OCI-LY1 (cell line): ENCODE data around the gene IL4R.

Experiments used
- H2AFZ ChIP-seq: fragments of 200-600 bp; sonication (generic), shearing (Covaris generic); 2 replicates; pipeline ENCODE4 v1.6.0; 2014; ENCODE audit warnings: antibody characterized with exemption, mild to moderate bottlenecking, low read length
- H3F3A ChIP-seq: fragments of 200-600 bp; sonication (generic), shearing (Covaris generic); 2 replicates; pipeline ENCODE4 v1.6.0; 2014; ENCODE audit warnings: mild to moderate bottlenecking, antibody characterized with exemption, low read length, moderate library complexity; ENCODE audit not compliant: insufficient read depth
- H3K27ac ChIP-seq: fragments of 200-600 bp; sonication (generic); 2 replicates; pipeline ENCODE4 v1.5.1; 2014; ENCODE audit warnings: low read length, mixed run types, mild to moderate bottlenecking, low read depth; ENCODE audit not compliant: poor library complexity, severe bottlenecking
- H3K27me3 ChIP-seq: fragments of 200-600 bp; sonication (generic); 2 replicates; pipeline ENCODE4 v1.6.0; 2014; ENCODE audit warnings: antibody characterized with exemption, mild to moderate bottlenecking, low read length, moderate library complexity; ENCODE audit not compliant: insufficient read depth
- H3K36me3 ChIP-seq: fragments of 200-600 bp; sonication (generic); 2 replicates; pipeline ENCODE4 v1.6.1; 2014; ENCODE audit warnings: mild to moderate bottlenecking, antibody characterized with exemption, low read length, moderate library complexity, mixed read lengths; ENCODE audit not compliant: insufficient read depth
- H3K4me1 ChIP-seq: fragments of 200-600 bp; sonication (generic); 2 replicates; pipeline ENCODE4 v1.5.1; 2014; ENCODE audit warnings: mild to moderate bottlenecking, low read length, moderate library complexity; ENCODE audit not compliant: insufficient read depth, severe bottlenecking
- H3K4me2 ChIP-seq: fragments of 200-600 bp; sonication (generic), shearing (Covaris generic); 2 replicates; pipeline ENCODE4 v1.6.1; 2014; ENCODE audit warnings: low read length
- H3K4me3 ChIP-seq: fragments of 200-600 bp; sonication (generic); 2 replicates; pipeline ENCODE4 v1.5.1; 2014; ENCODE audit warnings: low read length, low read depth, mild to moderate bottlenecking, mixed read lengths; ENCODE audit not compliant: poor library complexity, severe bottlenecking
- H3K79me2 ChIP-seq: fragments of 200-600 bp; shearing (Covaris generic); 2 replicates; pipeline ENCODE4 v1.6.1; 2016; ENCODE audit warnings: mixed run types, low read length, mixed read lengths; ENCODE audit not compliant: insufficient read depth
- H3K9ac ChIP-seq: fragments of 200-600 bp; sonication (generic), shearing (Covaris generic); 2 replicates; pipeline ENCODE4 v1.6.1; 2014; ENCODE audit warnings: mild to moderate bottlenecking, low read length, mixed read lengths
- H3K9me2 ChIP-seq: fragments of 200-600 bp; sonication (generic), shearing (Covaris generic); 2 replicates; pipeline ENCODE4 v1.6.1; 2014; ENCODE audit warnings: low read depth, mild to moderate bottlenecking, low read length, mixed read lengths
- H3K9me3 ChIP-seq: fragments of 200-600 bp; shearing (Covaris generic); 2 replicates; pipeline ENCODE4 v1.6.1; 2014; ENCODE audit warnings: low read length, mixed read lengths
- H4K20me1 ChIP-seq: fragments of 200-600 bp; sonication (generic), shearing (Covaris generic); 2 replicates; pipeline ENCODE4 v1.6.0; 2016; ENCODE audit warnings: mild to moderate bottlenecking, low read length; ENCODE audit not compliant: insufficient read depth
- CTCF ChIP-seq: fragments of 200-600 bp; sonication (generic), shearing (Covaris generic); IDR thresholded peaks from 2 replicates; pipeline ENCODE4 v1.5.1; 2017; ENCODE audit warnings: mild to moderate bottlenecking, antibody characterized with exemption, low read length, moderate library complexity, mixed read lengths
- EZH2 ChIP-seq: fragments of 200-600 bp; sonication (generic), shearing (Covaris generic); IDR thresholded peaks from 2 replicates; pipeline ENCODE4 v1.8.0; 2017; ENCODE audit warnings: borderline replicate concordance, mixed run types, mild to moderate bottlenecking, antibody characterized with exemption, low read length, moderate library complexity, mixed read lengths

IL4R gene

GRCh38 chr16:27406511-27407128 is 92.8 kb downstream of the IL4R start:
- Histone ChIP-seq H3K36me3 (no peaks in the 10 kb centered on the region; the same call in 1 of the 2 replicates), H2AFZ (no peak overlapping the region), H3K27me3 (no peaks in the 10 kb centered on the region; the same call in none of the 2 replicates), H3K9ac (no peak overlapping the region), H3K4me1 (peaks cover 29% of the 10 kb centered on the region), H3K9me3 (no peaks in the 10 kb centered on the region), H4K20me1 (no peaks in the 10 kb centered on the region), H3K27ac (no peak overlapping the region), H3K79me2 (no peaks in the 10 kb centered on the region), H3F3A (no peaks in the 10 kb centered on the region), H3K4me3 (no peak overlapping the region), H3K4me2 (no peak overlapping the region), H3K9me2 (no peaks in the 10 kb centered on the region)
- TF ChIP-seq CTCF (no peak), EZH2 (no peak)

- no peak for TF ChIP-seq EZH2
- TF ChIP-seq CTCF: no peak
- Histone ChIP-seq H3K79me2 (no peaks in the 10 kb centered on the region), H3K9me2 (no peaks in the 10 kb centered on the region), H3K4me3 (no peak overlapping the region), H3K4me2 (no peak overlapping the region), H3K9me3 (no peaks in the 10 kb centered on the region), H3F3A (no peaks in the 10 kb centered on the region), H4K20me1 (no peaks in the 10 kb centered on the region), H3K36me3 (no peaks in the 10 kb centered on the region; the same call in 1 of the 2 replicates), H3K27ac (no peak overlapping the region), H2AFZ (no peak overlapping the region), H3K9ac (no peak overlapping the region), H3K27me3 (no peaks in the 10 kb centered on the region; the same call in none of the 2 replicates), H3K4me1 (peaks cover 23% of the 10 kb centered on the region)
Measured at GRCh38 chr16:27407133-27407532, 93.4 kb downstream of the IL4R start.

GRCh38 chr16:27408012-27408601 is 94.3 kb downstream of the IL4R start:
- H3K27ac ChIP-seq: no peak overlapping the region
- H3K9me2 ChIP-seq: no peaks in the 10 kb centered on the region
- no peak overlapping the region for H3K4me2 ChIP-seq
- no peaks in the 10 kb centered on the region for H4K20me1 ChIP-seq
- TF ChIP-seq CTCF (no peak), EZH2 (no peak)
- H3K27me3 ChIP-seq: no peaks in the 10 kb centered on the region; the same call in 1 of the 2 replicates
- H2AFZ ChIP-seq: no peak overlapping the region
- no peaks in the 10 kb centered on the region for H3K9me3 ChIP-seq
- H3K9ac ChIP-seq: no peak overlapping the region
- no peaks in the 10 kb centered on the region for H3F3A ChIP-seq
- no peaks in the 10 kb centered on the region for H3K79me2 ChIP-seq
- peaks cover 14% of the 10 kb centered on the region for H3K4me1 ChIP-seq
- H3K4me3 ChIP-seq: no peak overlapping the region
- H3K36me3 ChIP-seq: no peaks in the 10 kb centered on the region; the same call in 1 of the 2 replicates
